Endometrial microvascular endothelial cells (primary cell): ENCODE data around the gene SART1. TPM values are rescaled to one million over a fixed set of nuclear protein-coding genes. Genes with fewer than 3 reads are reported as not detected.
"Not testable (repeated sequence)": the region's sequence is repeated elsewhere in the genome, so short reads cannot be mapped to it uniquely, and the experiment has no call there.

Experiments used
- in situ Hi-C: cut with HindIII; loops from 2 replicates; pipeline ENCODE4 v1.10.0; 2017; ENCODE audit warnings: low sequenced_read_pairs, low pct_unique_long_range_greater_than_20kb; ENCODE audit errors: inconsistent ontology term
- total RNA-seq: library from RNA; depleted of rRNA; stranded (reverse); fragments of >200 nt; gene quantifications from one replicate; pipeline ENCODE4 v1.2.3, GENCODE V29; 2015; ENCODE audit errors: inconsistent ontology term

The SART1 gene
- total RNA-seq, 1 donor from 2014 or later: 34.7 TPM

- in situ Hi-C loops: no loop called here
These were observed 49.8 kb downstream of the SART1 start for GRCh38 chr11:66011239-66011784.

DNA sequence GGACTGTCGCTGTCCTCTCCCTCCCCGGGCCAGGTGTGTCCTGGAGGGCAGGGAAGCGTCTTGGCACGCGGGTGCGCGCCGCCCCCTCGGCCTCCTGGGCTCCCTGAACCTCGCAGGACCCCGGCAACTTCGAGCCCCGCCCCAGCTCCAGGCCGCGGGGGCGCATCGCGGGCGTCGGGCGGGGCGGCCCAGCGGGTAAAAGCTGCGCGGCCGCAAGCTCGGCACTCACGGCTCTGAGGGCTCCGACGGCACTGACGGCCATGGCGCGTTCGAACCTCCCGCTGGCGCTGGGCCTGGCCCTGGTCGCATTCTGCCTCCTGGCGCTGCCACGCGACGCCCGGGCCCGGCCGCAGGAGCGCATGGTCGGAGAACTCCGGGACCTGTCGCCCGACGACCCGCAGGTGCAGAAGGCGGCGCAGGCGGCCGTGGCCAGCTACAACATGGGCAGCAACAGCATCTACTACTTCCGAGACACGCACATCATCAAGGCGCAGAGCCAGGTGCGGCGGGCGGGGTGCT, 50.3 kb downstream of the SART1 start, which contains the start of gene CST6:
Gene CST6 (plus strand): TSS at position 224 of the 519 bp plus-strand sequence. CDS start 37 bp downstream, at position 261.
- in situ Hi-C loops: no loop called here

DNA sequence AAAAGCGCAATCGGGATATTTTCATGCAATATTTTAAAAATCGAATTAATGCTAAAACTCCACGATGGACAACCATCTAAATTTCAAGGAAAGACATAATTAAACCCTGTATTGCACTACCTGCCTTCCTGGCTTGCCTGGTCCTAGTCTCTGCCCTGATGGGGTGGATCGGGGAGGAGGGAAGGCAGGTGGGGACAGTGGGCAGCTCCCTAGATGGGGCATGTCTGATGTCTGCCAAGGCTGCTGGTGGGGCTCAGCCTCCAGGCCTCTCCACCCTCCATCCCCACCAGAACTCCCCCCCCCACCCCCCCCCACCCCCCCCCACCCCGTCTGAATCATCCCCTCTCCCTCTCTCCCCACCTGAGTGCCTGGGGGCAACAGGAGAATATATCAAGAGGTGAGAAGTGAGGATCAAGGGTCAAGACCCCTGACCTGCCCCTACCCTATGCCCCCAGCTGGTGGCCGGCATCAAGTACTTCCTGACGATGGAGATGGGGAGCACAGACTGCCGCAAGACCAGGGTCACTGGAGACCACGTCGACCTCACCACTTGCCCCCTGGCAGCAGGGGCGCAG, 50.9 kb downstream of the SART1 start:
- in situ Hi-C loops: no loop called here

- in situ Hi-C loops: no loop called here
These were observed 51.6 kb downstream of the SART1 start for GRCh38 chr11:66012946-66013761.

DNA sequence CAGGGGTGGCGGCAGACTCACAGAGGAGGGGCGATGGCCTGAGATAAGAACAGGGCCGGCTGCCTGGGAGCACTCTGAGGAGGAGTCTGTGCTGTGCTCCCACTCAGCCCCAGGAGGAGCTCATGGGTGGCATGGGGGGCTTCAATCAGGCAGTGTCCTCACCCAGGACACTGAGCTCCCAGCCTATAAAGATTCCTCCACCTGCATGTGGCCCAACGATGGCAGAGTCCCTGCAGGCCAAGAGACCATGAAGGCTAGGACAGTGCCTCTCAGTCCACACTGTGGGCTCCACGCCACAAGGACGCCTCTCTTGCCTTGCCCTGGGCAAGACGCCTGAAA, 52.2 kb downstream of the SART1 start:
- in situ Hi-C loops: no loop called here

GRCh38 chr11:66014804-66015453, 53.4 kb downstream of the SART1 start:
- in situ Hi-C loops: no loop called here

GRCh38 chr11:66015454-66015881, 53.9 kb downstream of the SART1 start:
- in situ Hi-C loops: no loop called here

DNA sequence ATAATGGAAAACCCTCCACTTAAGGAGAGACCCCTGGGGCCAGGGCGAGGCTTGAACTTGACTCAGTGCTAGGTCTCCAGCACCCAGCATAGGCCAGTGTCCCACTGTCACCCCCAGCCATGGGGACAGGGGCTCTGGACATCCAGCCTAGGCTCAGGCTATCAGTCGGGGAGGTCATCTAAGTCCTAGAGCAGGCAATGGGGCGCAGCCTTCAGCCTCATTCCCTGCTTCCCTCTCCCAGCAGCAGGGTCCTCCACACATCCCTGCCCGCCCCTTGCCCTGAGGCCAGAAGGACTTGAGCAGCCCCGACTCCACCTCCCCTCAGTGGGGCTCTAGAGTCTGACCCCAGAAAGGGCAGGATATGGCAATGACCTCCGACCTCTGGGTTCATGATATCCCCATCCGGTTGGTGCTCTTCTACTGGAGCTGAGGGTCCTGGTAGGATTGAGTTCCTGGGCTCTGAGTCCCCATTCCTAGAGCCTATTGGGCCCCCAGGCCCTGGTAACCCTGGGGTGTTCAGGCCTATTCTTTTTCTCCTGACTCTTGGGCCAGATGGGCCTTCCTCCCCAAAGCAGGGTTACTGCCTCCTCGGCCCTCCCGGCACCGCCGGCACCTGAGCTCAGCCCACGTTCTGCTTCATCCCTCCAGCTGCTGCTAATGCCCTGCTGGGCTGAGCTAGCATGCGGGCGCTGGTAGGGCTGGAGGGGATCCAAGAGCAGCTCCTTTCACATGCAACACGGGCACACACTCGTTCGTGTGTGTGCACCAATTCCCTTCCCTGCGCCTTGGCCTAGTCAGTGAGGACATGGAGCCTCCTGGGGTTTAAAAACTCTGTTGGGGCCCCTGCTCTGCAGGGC, 54.6 kb downstream of the SART1 start:
- in situ Hi-C loops: no loop called here

GRCh38 chr11:66016793-66017177, 55.3 kb downstream of the SART1 start:
- in situ Hi-C loops: no loop called here

- in situ Hi-C loops: no loop called here
These were observed 55.8 kb downstream of the SART1 start for GRCh38 chr11:66017321-66017720.

- in situ Hi-C loops: no loop called here
These were observed 58.7 kb downstream of the SART1 start for GRCh38 chr11:66020212-66020611.

- in situ Hi-C loops: no loop called here
These were observed 59.3 kb downstream of the SART1 start for GRCh38 chr11:66020618-66021357.

GRCh38 chr11:66022401-66023185, 61.1 kb downstream of the SART1 start:
- in situ Hi-C loops: no loop called here

DNA sequence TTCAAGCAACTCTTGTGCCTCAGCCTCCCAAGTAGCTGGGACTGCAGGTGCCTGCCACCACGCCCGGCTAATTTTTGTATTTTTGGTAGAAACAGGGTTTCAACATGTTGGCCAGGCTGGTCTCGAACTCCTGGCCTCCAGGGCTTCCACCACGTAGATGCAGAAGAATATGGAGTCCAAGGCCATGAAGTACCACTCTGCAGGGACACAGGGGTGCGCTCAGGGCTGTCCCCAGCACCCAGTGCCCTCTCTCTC, 61.6 kb downstream of the SART1 start:
- in situ Hi-C loops: not testable (repeated sequence)

GRCh38 chr11:66026017-66026529, 64.5 kb downstream of the SART1 start, which contains the start of gene CATSPER1:
Gene CATSPER1, minus strand, starts transcription at chr11:66026479. Its CDS starts 100 bp downstream, at chr11:66026379.
- in situ Hi-C loops: no loop called here
